OCI-LY1 (cell line): ENCODE data around the gene INPP5A.

Experiments
- CTCF ChIP-seq: fragments of 200-600 bp; sonication (generic), shearing (Covaris generic); IDR thresholded peaks from 2 replicates; pipeline ENCODE4 v1.5.1; 2017; ENCODE audit warnings: mild to moderate bottlenecking, antibody characterized with exemption, low read length, moderate library complexity, mixed read lengths
- EZH2 ChIP-seq: fragments of 200-600 bp; sonication (generic), shearing (Covaris generic); IDR thresholded peaks from 2 replicates; pipeline ENCODE4 v1.8.0; 2017; ENCODE audit warnings: borderline replicate concordance, mixed run types, mild to moderate bottlenecking, antibody characterized with exemption, low read length, moderate library complexity, mixed read lengths

GRCh38 chr10:132532749-132533560, 4.6 kb upstream of the INPP5A start:
- TF ChIP-seq EZH2 (no peak), CTCF (no peak)
